ENCODE data around the gene SDR42E2. TPM values are rescaled to one million over a fixed set of nuclear protein-coding genes. Genes with fewer than 3 reads are reported as not detected.

Gene SDR42E2
- total RNA-seq, 4 donors from 2014 or later, result not detected

GRCh38 chr16:22232277-22233036 is 70.2 kb downstream of the SDR42E2 start:
- peak; percentile 59 for ATAC-seq (ENCODE audit: low FRiP score)
- no peak for DNase-seq (ENCODE audit: low spot score)
- no peak for TF ChIP-seq CTCF (IDR thresholded peaks at IDR 0.05)

- TF ChIP-seq CTCF (IDR thresholded peaks at IDR 0.05), result no peak
- ATAC-seq (ENCODE audit: low FRiP score) (no peak), DNase-seq (ENCODE audit: low spot score) (no peak)
These were observed 70.7 kb downstream of the SDR42E2 start for GRCh38 chr16:22233037-22233372.

- DNase-seq (ENCODE audit: low spot score) (no peak), ATAC-seq (ENCODE audit: low FRiP score) (peak; percentile 89)
- no peak for TF ChIP-seq CTCF (IDR thresholded peaks at IDR 0.05)
These were observed 73.8 kb downstream of the SDR42E2 start for GRCh38 chr16:22235839-22236745.

GRCh38 chr16:22239131-22239805 is 77.0 kb downstream of the SDR42E2 start:
- DNase-seq (ENCODE audit: low spot score) (no peak), ATAC-seq (ENCODE audit: low FRiP score) (no peak)
- no peak for TF ChIP-seq CTCF (IDR thresholded peaks at IDR 0.05)

- DNase-seq (ENCODE audit: low spot score) (no peak), ATAC-seq (ENCODE audit: low FRiP score) (peak; percentile 66)
- TF ChIP-seq CTCF (IDR thresholded peaks at IDR 0.05), result no peak
These were observed 77.9 kb downstream of the SDR42E2 start for GRCh38 chr16:22240023-22240710.

Other genes starting within 250 kb of the SDR42E2 start
- 100 to 1,000 TPM; 149 to 165 (median 159) TPM for gene UQCRC2, start 209.1 kb upstream of the SDR42E2 start, total RNA-seq
- not detected for gene PDZD9, start 161.4 kb upstream of the SDR42E2 start, total RNA-seq
- 10 to 100 TPM; 18.7 to 35.2 (median 25.8) TPM for gene MOSMO, start 154.4 kb upstream of the SDR42E2 start, total RNA-seq
- under 1 TPM in 1 of 4 donors, not detected in 3; 0.24 TPM for gene VWA3A, start 70.0 kb upstream of the SDR42E2 start, total RNA-seq
- 10 to 100 TPM; 14.7 to 59.9 (median 26.4) TPM for gene EEF2K, start 43.8 kb downstream of the SDR42E2 start, total RNA-seq
- gene POLR3E, start 134.9 kb downstream of the SDR42E2 start, total RNA-seq, result 10 to 100 TPM; 46.3 to 73.4 (median 54.0) TPM
- gene CDR2, start 212.1 kb downstream of the SDR42E2 start, total RNA-seq, result 10 to 100 TPM; 20.1 to 26.8 (median 25.3) TPM